ENCODE results near the gene TIMM17A. TPM values are rescaled to one million over a fixed set of nuclear protein-coding genes. Genes with fewer than 3 reads are reported as not detected.

TIMM17A gene
- total and polyA plus RNA-seq, 7 donors: 45.4 to 176 (median 82.6) TPM

- ATAC-seq (no peak), DNase-seq (no peak)
- 84 to 92% (median 86%) methylated on average over 3 of the region's 3 CpGs for WGBS, 3 donors
- H3K27ac ChIP-seq: peak overlapping the region; percentile 50
- H3K4me3 ChIP-seq: no peak overlapping the region
- H3K36me3 ChIP-seq (ENCODE audit: insufficient read depth in 1 of 2, low read depth in 1 of 2): peaks cover 0 to 16% of the 10 kb centered on the region in 2 donors
- intact Hi-C loops (cut with DNase I): no loop called here
- H3K4me1 ChIP-seq: peaks cover 17% of the 10 kb centered on the region
- TF ChIP-seq CTCF (IDR thresholded peaks at IDR 0.05): no peak
- no peaks in the 10 kb centered on the region for H3K9me3 ChIP-seq
- no peaks in the 10 kb centered on the region for H3K27me3 ChIP-seq (ENCODE audit: insufficient read depth in 3 of 3, low read length in 2 of 3)
Observed at GRCh38 chr1:201928266-201928665, 27.0 kb upstream of the TIMM17A start.

GRCh38 chr1:201930137-201930536, 25.2 kb upstream of the TIMM17A start:
- Histone ChIP-seq H3K27ac (peak overlapping the region; percentile 3), H3K9me3 (no peaks in the 10 kb centered on the region), H3K4me1 (peaks cover 27% of the 10 kb centered on the region), H3K4me3 (no peak overlapping the region), H3K36me3 (ENCODE audit: insufficient read depth in 1 of 2, low read depth in 1 of 2) (peaks cover 0 to 16% of the 10 kb centered on the region in 2 donors), H3K27me3 (ENCODE audit: insufficient read depth in 3 of 3, low read length in 2 of 3) (no peaks in the 10 kb centered on the region)
- DNase-seq: no peak
- 43 to 71% (median 50%) methylated on average over 4 of the region's 4 CpGs for WGBS, 3 donors
- ATAC-seq: no peak
- TF ChIP-seq CTCF (IDR thresholded peaks at IDR 0.05): no peak
- intact Hi-C loops (cut with DNase I): no loop called here

- DNase-seq: no peak
- ATAC-seq: no peak
- Histone ChIP-seq H3K4me3 (no peak overlapping the region), H3K27me3 (ENCODE audit: insufficient read depth in 3 of 3, low read length in 2 of 3) (no peaks in the 10 kb centered on the region), H3K4me1 (peaks cover 25% of the 10 kb centered on the region), H3K27ac (peak overlapping the region; percentile 3), H3K9me3 (no peaks in the 10 kb centered on the region), H3K36me3 (ENCODE audit: insufficient read depth in 1 of 2, low read depth in 1 of 2) (peaks cover 0 to 16% of the 10 kb centered on the region in 2 donors)
- TF ChIP-seq CTCF (IDR thresholded peaks at IDR 0.05): no peak
- 81 to 86% (median 81%) methylated on average over 5 of the region's 5 CpGs for WGBS, 3 donors
- intact Hi-C loops (cut with DNase I): no loop called here
Observed at GRCh38 chr1:201930803-201931202, 24.5 kb upstream of the TIMM17A start.

GRCh38 chr1:201933840-201934430, 21.4 kb upstream of the TIMM17A start:
- intact Hi-C loops (cut with DNase I): no loop called here
- peaks cover 0 to 16% of the 10 kb centered on the region in 2 donors for H3K36me3 ChIP-seq (ENCODE audit: insufficient read depth in 1 of 2, low read depth in 1 of 2)
- peaks cover 26% of the 10 kb centered on the region for H3K4me1 ChIP-seq
- ATAC-seq (no peak), DNase-seq (no peak)
- no peak for TF ChIP-seq CTCF (IDR thresholded peaks at IDR 0.05)
- no peak overlapping the region for H3K4me3 ChIP-seq
- peak overlapping the region; percentile 39 for H3K27ac ChIP-seq
- no peaks in the 10 kb centered on the region for H3K9me3 ChIP-seq
- WGBS, 3 donors: 20 to 24% (median 21%) methylated on average over 5 of the region's 5 CpGs
- no peaks in the 10 kb centered on the region for H3K27me3 ChIP-seq (ENCODE audit: insufficient read depth in 3 of 3, low read length in 2 of 3)

Data from psoas muscle (tissue), 8 donors.